GM21447 (cell line): ENCODE results near the gene MSTN.
"Not testable (repeated sequence)": the region's sequence is repeated elsewhere in the genome, so short reads cannot be mapped to it uniquely, and the experiment has no call there.

ENCODE experiments used
- ATAC-seq: cut with Tn5 transposase; IDR thresholded peaks from one replicate; pipeline ENCODE4 v1.9.1; 2021; ENCODE audit not compliant: unreplicated experiment

MSTN gene

GRCh38 chr2:190065839-190066238 is 3.3 kb upstream of the MSTN start:
- no peak for ATAC-seq

GRCh38 chr2:190063624-190064023 is 1.1 kb upstream of the MSTN start:
- no peak for ATAC-seq

GRCh38 chr2:190062053-190062452 is 476 bp downstream of the MSTN start:
- ATAC-seq, result no peak

- ATAC-seq, result no peak
Measured at GRCh38 chr2:190060626-190061025, 1.9 kb downstream of the MSTN start.

GRCh38 chr2:190060019-190060418 is 2.5 kb downstream of the MSTN start:
- no peak for ATAC-seq

- no peak for ATAC-seq
Measured at GRCh38 chr2:190053426-190053825, 9.1 kb downstream of the MSTN start.

- ATAC-seq, result no peak
Measured at GRCh38 chr2:190052307-190052706, 10.2 kb downstream of the MSTN start.

- no peak for ATAC-seq
Measured at GRCh38 chr2:190051223-190051622, 11.3 kb downstream of the MSTN start.

- ATAC-seq, result no peak
Measured at GRCh38 chr2:190050001-190050400, 12.5 kb downstream of the MSTN start.

- ATAC-seq, result no peak
Measured at GRCh38 chr2:190044866-190045265, 17.7 kb downstream of the MSTN start.

GRCh38 chr2:190043441-190043840 is 19.1 kb downstream of the MSTN start:
- ATAC-seq, result no peak

GRCh38 chr2:190036071-190036470 is 26.5 kb downstream of the MSTN start:
- no peak for ATAC-seq

- ATAC-seq, result not testable (repeated sequence)
Measured at GRCh38 chr2:190034417-190034816, 28.1 kb downstream of the MSTN start.

- ATAC-seq, result no peak
Measured at GRCh38 chr2:190031969-190032618, 30.4 kb downstream of the MSTN start.

- ATAC-seq, result peak; percentile 58
Measured at GRCh38 chr2:190023860-190024259, 38.7 kb downstream of the MSTN start.

- no peak for ATAC-seq
Measured at GRCh38 chr2:190020720-190021119, 41.8 kb downstream of the MSTN start.

- no peak for ATAC-seq
Measured at GRCh38 chr2:190017837-190018236, 44.7 kb downstream of the MSTN start.

- ATAC-seq, result not testable (repeated sequence)
Measured at GRCh38 chr2:190015969-190016368, 46.6 kb downstream of the MSTN start.
